ENCODE data around the gene PPAN.

PPAN gene

DNA sequence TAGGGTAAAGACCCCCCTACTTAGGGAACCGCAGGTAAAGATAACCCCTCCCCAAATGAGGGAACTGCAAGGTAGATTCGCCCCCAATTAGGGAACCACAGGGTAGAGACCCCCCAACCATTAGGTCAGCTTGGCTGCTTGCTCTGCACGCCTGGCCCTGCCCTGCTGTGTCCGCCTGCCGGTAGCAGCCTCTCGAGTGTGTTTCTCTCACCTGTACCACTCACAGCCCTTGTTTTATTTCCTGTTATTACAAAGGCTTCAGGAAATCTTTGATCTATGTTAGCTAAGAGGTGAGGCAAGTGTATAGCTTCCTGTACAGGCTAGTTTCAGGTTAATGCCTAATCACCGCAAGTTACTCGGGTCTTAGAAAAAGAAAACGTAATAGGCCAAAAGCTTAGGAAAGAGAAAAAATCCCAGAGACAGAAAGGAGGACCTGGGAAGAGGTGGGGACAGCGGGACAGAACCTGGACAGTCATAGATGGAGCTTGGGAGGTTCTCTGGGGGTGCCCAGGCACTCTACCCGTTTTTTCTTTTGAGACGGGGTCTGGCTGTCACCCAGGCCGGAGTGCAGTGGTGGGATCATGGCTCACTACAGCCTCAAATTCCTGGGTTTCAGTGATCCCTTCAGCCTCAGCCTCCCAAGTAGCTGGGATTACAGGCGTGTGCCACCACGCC lies 36.7 kb downstream of the PPAN start:
- TF ChIP-seq, protein P1, sequence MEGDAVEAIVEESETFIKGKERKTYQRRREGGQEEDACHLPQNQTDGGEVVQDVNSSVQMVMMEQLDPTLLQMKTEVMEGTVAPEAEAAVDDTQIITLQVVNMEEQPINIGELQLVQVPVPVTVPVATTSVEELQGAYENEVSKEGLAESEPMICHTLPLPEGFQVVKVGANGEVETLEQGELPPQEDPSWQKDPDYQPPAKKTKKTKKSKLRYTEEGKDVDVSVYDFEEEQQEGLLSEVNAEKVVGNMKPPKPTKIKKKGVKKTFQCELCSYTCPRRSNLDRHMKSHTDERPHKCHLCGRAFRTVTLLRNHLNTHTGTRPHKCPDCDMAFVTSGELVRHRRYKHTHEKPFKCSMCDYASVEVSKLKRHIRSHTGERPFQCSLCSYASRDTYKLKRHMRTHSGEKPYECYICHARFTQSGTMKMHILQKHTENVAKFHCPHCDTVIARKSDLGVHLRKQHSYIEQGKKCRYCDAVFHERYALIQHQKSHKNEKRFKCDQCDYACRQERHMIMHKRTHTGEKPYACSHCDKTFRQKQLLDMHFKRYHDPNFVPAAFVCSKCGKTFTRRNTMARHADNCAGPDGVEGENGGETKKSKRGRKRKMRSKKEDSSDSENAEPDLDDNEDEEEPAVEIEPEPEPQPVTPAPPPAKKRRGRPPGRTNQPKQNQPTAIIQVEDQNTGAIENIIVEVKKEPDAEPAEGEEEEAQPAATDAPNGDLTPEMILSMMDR (IDR thresholded peaks at IDR 0.05; ENCODE audit: extremely low read depth, missing control alignments): no peak
- no peak for DNase-seq (ENCODE audit: low spot score)

DNA sequence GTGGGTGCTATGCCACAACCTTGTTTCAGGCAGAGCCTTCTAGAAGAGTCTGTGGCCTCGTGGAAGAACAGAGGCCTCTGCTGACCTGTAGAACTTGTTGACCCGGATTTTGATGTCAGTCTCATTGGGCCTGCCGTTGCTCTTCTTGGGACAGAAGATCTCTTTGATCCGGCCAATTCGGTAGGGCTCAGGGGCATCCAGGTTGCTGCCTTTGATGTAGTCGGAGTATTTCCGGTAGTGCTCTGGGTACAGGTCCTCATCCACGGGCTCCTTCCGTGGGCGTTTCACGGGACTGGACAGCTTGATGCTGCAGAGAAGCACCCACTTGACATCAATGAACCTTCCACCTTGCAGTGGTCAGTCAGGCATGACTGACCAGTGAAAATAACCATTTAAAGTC lies 37.5 kb downstream of the PPAN start:
- TF ChIP-seq, protein P1 (IDR thresholded peaks at IDR 0.05; ENCODE audit: extremely low read depth, missing control alignments): no peak
- no peak for DNase-seq (ENCODE audit: low spot score)

DNA sequence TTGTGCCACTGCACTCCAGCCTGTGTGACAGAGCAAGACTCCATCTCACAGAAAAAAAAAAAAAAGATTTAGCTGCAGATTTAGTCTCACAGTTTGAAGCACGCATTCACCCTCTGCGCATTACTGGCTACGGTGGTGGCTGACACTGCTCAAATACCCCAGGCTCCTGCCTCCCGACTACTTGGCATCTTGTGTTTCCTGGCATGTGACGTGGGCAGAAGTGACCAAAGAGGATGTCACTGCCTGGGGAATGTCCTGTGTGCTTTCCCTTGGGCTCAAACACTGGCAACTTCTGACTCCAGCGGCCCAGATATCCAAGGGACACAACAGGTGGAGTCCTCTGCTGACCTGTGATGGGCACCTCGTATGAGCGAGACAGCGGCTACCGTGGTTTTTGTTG lies 38.2 kb downstream of the PPAN start:
- DNase-seq (ENCODE audit: low spot score): no peak
- TF ChIP-seq, protein P1 (IDR thresholded peaks at IDR 0.05; ENCODE audit: extremely low read depth, missing control alignments): no peak

DNA sequence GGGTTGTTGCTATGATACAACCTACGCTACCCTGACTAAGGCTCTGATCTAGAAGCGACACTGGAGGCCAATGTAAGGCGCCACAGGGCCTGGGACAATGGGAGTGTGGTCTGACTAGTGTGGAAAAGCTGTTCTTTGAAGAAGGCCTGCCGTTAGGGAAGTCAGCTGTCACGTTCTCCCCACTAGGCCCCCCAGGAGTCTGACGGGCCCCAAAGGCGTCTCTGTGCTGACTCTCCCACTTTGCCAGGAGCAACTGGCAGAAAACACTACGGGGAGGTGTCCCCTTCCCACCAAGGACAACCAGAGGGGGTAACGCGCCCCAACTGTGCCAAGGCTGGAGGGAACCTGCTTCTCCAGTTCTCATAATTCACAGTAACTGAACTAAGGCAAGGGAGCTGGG lies 38.9 kb downstream of the PPAN start:
- TF ChIP-seq, protein P1 (IDR thresholded peaks at IDR 0.05; ENCODE audit: extremely low read depth, missing control alignments): no peak
- no peak for DNase-seq (ENCODE audit: low spot score)

DNA sequence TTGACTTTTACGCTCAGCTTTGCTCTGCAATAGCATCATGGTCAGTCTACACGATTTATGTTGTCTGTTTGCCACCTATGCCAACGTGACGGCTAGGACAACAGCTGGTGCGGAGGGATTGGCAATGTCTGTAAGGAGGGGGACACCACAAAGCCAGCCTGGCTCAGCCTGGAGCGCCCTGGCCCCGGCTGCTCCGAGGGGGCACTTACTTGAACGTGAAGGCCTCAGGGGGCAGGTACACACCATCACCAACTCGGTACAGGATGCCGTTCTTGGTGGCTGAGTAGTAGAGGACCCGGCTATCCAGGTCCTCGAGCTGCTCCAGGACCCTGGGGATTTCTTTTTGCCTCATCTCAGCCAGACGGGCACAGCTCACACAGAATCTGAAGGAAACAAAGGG lies 40.0 kb downstream of the PPAN start:
- no peak for DNase-seq (ENCODE audit: low spot score)
- TF ChIP-seq, protein P1 (IDR thresholded peaks at IDR 0.05; ENCODE audit: extremely low read depth, missing control alignments): no peak

DNA sequence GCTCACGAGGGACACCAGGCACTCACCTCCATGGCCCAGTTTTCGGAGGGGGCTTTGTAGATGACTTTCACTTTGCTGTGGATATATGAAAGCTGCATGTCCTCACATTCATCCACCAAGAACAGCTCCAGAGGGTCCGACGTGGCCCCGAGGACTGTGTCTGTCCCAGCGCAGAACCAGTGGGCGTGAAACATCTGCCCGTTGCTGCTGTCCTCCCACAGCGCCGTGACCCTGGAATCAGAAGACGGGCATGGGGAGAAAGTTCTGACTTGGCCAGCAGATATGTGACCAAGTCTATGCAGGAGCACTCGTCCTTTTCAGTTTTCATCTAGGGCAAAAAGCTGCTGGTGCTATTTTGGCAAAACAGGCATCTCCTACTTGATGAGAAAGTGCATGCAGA lies 43.3 kb downstream of the PPAN start:
- TF ChIP-seq, protein P1 (IDR thresholded peaks at IDR 0.05; ENCODE audit: extremely low read depth, missing control alignments): no peak
- DNase-seq (ENCODE audit: low spot score): no peak

DNA sequence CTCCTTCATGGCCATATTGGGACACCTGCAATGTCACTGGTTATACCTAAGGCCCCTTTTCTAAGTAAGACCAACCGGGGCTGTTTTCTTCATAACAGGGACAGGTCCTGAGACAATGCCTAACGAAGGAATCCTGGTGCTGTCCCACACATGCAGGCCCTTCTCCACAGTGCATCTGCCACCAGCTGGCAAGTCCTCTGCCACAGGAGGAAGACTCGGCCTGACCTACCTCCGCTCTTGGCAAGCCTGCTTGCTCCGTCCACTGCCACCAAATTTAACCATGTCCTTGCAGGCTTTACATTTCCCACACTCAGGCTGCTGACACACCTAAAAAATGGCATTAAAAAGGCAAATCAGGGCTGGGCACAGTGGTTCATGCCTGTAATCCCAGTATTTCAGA lies 45.4 kb downstream of the PPAN start:
- TF ChIP-seq, protein P1 (IDR thresholded peaks at IDR 0.05; ENCODE audit: extremely low read depth, missing control alignments): no peak
- DNase-seq (ENCODE audit: low spot score): no peak

All from GM20000 (cell line).